Liver (tissue), 3 donors: ENCODE data around the gene VAV3.

Experiments
- CTCF ChIP-seq: fragments of 150-350 bp; IDR thresholded peaks from 2 replicates; pipeline ENCODE4 v1.5.1; 2017; ENCODE audit warnings: improper control_type of control experiment, low read depth, low read length; ENCODE audit not compliant: missing input control
- GABPA ChIP-seq, 2 donors: IDR thresholded peaks in 1 of 2; conservative IDR thresholded peaks in 1 of 2; 2 replicates each; pipeline ENCODE4 v1.6.1; 2016; ENCODE audit warnings: antibody characterized with exemption in 2 of 2, mild to moderate bottlenecking in 1 of 2, moderate library complexity in 1 of 2
- MAX ChIP-seq: IDR thresholded peaks from 2 replicates; pipeline ENCODE4 v1.6.1; 2016; ENCODE audit warnings: antibody characterized with exemption
- NR2F2 ChIP-seq: IDR thresholded peaks from 2 replicates; pipeline ENCODE4 v1.6.1; 2016; ENCODE audit warnings: antibody characterized with exemption
- RAD21 ChIP-seq, 2 donors: IDR thresholded peaks; 2 replicates each; pipeline ENCODE4 v1.6.1; 2016; ENCODE audit warnings: antibody characterized with exemption in 2 of 2, mild to moderate bottlenecking in 2 of 2
- REST ChIP-seq: IDR thresholded peaks from 2 replicates; pipeline ENCODE4 v1.6.1; 2016; ENCODE audit warnings: antibody characterized with exemption, mild to moderate bottlenecking
- SP1 ChIP-seq: IDR thresholded peaks from 2 replicates; pipeline ENCODE4 v1.6.1; 2018; ENCODE audit warnings: antibody characterized with exemption, mild to moderate bottlenecking
- TAF1 ChIP-seq: conservative IDR thresholded peaks from 2 replicates; pipeline ENCODE4 v1.6.1; 2016; ENCODE audit warnings: antibody characterized with exemption, mild to moderate bottlenecking
- ZBTB33 ChIP-seq: IDR thresholded peaks from 2 replicates; pipeline ENCODE4 v1.6.1; 2016; ENCODE audit warnings: antibody characterized with exemption
- donor health status: healthy.
- donor health status: healthy.

DNA sequence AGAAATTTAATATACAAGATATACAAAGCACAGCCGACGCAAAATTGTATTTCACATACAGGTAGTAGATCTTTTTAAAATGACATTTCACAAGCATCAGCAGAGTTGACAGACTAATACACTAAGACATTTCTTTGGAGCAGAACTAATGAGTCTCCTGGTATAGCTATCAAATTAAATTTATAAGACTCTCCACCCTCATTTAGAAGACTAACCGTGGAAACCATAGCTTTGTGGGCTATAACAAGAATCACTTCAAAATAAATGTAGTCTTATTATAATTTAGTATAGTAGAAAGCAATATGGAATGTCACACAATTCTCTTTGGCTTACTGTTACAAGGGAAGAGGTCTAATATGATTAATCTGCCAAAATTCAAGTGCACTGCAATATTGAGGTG lies 204.9 kb downstream of the VAV3 start:
- no peak for TF ChIP-seq CTCF
- TF ChIP-seq TAF1, result no peak
- no peak for TF ChIP-seq NR2F2
- no peak for TF ChIP-seq MAX
- TF ChIP-seq REST, result no peak
- no peak for TF ChIP-seq GABPA (IDR thresholded peaks at IDR 0.05 in 1 of 2, conservative IDR thresholded peaks at IDR 0.05 in 1 of 2)
- TF ChIP-seq RAD21 (IDR thresholded peaks at IDR 0.05), result no peak
- TF ChIP-seq ZBTB33, result no peak
- no peak for TF ChIP-seq SP1
